NCI-H1436 (cell line): ENCODE data around the gene SLC12A7.
"Not testable (repeated sequence)": the region's sequence is repeated elsewhere in the genome, so short reads cannot be mapped to it uniquely, and the experiment has no call there.

Experiments used
- DNase-seq: peaks from one replicate; lab custom pipeline; 2025; lab: John Stamatoyannopoulos, UW

Gene SLC12A7

DNA sequence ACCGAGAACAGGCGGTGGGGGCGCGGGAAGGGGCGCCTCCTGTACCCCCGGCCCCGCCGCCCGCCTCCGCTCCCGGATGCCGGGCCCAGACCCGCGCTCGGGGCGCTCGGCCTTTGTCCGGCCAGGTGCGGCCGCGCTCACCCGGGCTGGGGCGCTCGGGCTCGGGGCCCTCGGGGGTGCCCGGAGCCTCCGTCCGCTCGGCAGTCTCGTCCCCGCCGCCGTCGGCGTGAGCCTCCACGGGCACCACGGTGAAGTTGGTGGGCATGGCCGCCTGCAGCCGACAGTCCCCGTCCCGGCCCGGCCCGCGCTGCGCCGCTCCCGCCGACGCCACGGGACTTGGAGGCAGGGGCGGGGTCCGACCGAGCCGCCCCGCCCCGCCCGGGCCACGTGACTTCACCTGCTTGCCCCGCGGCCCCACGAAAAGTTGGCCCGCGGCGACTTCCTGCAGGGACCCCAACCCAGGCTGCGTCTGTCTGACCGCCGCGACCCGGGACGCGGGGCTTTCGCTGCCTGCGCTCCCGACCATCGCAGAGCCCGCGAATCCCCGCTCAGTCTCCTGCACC, at the start of gene SLC12A7:
Gene SLC12A7 (minus strand): TSS at position 337 of the 563 bp plus-strand sequence. CDS start 72 bp downstream, at position 265.
- DNase-seq: peak; percentile 36

DNA sequence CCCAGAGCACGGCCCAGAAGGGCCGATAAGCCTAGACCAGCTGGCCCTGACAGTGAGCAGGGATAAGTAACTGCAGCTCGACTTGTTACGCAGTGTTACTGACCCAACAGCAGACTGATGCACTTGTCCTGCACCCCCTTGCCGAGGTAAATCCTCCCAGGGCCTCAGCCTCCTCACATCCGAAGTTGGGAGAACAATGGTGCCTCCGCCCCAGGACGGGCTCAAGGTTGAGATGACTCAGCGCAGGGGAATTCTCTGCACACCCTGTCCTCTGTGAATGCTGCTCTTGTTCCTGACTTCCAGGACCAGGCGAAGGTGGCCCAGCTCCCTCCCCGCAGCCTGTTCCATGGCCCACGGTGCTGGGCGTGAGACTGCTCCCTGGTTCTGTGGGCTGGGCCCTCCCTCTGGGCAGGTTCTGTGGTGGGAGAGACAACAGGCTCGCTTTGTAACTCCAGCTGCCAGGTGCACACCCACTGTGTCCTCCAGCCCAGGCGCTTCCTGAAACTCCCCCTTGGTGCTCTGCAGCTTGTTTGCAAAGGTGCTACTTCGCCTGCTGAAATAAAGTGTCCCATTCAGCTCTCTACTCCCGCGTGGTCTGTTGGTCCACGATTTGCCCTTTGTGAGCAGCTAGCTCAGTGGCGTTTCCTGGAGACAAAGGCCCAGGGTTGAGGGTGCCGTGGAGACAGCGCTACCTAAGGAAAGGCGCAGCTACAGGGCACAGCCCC, 49.4 kb upstream of the SLC12A7 start:
- no peak for DNase-seq

DNA sequence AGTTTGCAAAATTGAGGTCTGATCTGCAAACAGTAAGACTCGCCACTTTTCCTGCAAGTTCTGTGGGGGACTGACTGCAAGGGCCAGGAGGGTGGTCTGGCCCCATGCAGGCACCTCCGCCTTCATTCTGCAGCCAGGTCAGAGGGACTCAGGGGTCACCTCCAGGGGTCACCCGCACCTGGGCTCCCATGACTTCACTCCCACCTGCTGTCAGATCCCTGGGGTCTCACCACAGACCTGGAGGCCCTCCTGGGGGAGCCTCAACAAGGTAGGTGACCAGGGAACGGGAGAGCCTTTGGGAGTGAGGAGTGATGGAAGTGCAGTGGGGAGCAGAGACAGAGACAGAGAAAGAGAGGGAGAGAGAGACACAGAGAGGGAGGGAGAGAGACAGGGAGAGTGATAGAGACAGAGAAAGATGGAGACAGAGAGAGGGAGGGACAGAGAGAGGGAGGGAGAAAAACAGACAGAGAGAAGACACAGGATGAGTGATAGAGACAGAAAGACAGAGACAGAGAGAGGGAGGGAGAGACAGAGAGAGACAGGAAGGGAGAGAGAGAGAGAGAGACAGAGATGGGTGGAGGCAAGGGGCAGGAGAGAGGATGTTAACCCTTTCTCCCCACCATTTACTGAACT, 48.0 kb upstream of the SLC12A7 start:
- DNase-seq: no peak

- no peak for DNase-seq
These were observed 47.4 kb upstream of the SLC12A7 start for GRCh38 chr5:1159341-1159675.

GRCh38 chr5:1158647-1159340, 46.9 kb upstream of the SLC12A7 start:
- no peak for DNase-seq

DNA sequence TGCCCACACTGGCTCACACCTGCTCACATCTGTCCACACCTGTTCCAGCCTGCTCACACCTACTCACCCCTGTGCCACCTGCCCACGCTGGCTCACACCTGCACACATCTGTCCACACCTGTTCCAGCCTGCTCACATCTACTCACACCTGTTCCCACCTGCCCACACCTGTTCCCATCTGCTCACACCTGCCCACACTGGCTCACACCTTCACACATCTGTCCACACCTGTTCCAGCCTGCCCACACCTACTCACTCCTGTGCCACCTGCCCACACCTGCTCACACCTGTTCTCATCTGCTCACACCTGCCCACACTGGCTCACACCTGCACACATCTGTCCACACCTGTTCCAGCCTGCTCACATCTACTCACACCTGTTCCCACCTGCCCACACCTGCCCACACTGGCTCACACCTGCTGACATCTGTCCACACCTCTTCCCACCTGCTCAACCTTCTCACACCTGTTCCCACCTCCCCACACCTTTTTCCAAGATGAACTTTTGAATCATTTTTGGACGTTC, 45.7 kb upstream of the SLC12A7 start:
- DNase-seq: not testable (repeated sequence)

- no peak for DNase-seq
These were observed 45.0 kb upstream of the SLC12A7 start for GRCh38 chr5:1156754-1157460.

- DNase-seq: no peak
These were observed 44.3 kb upstream of the SLC12A7 start for GRCh38 chr5:1156033-1156753.

DNA sequence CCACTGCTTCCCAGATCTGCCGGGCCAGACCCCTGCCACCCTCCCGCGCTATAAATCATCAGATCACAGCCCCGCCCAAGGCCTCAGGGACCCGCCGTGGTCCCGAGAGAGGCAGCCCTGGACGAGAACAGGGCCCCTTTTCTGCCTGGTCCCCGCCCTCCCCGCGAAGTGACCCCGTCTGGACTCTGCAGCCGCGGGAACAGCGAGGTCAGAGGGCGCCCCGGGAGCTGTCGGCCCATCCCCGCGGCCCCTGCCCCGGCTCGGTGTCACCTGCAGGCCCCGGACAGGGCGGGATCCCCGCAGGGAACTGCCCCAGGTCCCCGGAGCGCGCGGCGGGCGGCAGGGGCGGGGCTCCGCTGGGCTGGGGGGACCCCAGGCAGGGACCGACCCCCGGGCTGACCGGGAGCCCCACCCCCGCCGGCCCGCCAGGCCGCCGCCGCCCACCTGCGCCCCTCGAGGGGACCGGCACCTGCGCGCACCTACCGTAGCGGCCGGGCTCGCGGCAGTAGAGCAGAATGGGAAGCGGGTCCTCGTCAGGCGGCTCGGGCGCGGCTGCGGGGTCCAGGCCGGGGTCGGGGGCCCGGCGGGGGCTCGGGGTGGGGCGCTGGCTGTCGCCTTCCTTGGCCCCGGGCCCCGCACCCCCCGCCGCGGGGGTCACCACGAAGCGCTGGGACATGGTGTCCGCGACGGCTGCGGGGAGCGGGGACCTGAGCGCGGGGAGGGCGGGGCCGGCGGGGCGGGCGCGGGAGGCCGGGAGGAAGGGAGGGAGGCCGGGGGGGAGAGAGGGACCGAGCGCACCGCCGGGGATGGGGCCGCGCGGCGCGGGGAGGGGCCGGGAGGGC, 43.5 kb upstream of the SLC12A7 start:
- no peak for DNase-seq

- no peak for DNase-seq
These were observed 41.6 kb upstream of the SLC12A7 start for GRCh38 chr5:1153428-1153827.

GRCh38 chr5:1152771-1153282, 41.0 kb upstream of the SLC12A7 start:
- no peak for DNase-seq

- no peak for DNase-seq
These were observed 40.3 kb upstream of the SLC12A7 start for GRCh38 chr5:1152156-1152555.

DNA sequence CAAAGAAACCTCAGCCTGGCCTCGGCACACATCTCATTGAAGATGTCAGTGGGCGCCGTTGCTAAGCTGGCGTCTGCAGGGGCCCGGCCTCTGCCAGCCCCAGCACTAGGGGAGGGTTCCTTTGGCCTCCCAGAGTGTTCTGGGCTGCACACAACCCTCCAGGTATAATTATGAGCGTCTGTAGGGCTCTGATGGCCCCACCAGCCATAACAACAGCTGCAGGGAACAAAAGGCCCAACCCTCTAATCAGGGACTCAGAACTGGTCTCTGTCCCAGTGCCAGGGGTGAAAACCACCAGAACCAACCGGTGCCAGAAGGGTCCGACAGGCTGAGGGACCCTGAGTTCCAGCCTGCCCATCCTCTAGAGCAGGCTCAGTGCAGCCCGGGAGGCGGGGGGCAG, 39.5 kb upstream of the SLC12A7 start:
- no peak for DNase-seq

GRCh38 chr5:1150866-1151265, 39.0 kb upstream of the SLC12A7 start:
- DNase-seq: no peak

GRCh38 chr5:1144638-1145396, 33.0 kb upstream of the SLC12A7 start:
- no peak for DNase-seq

DNA sequence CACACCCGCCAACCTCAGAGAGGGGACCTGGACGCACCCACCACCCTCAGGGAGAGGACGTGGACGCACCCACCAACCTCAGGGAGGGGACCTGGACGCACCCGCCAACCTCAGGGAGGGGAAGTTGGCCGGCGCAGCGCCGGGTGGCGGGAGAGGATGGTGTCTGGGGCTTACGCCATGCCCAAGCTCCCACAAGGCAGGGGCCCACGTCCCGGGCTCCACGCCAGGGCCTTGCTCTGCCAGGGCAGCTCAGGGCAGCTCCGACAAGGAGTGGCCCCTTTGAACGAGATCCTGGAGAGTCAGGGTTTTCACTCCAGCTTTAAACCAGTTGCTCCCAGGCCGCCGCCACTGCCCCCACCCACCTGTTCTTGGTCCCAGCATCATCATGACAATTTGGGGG, 32.2 kb upstream of the SLC12A7 start:
- DNase-seq: no peak

GRCh38 chr5:1143670-1143951, 31.7 kb upstream of the SLC12A7 start:
- no peak for DNase-seq

- DNase-seq: no peak
These were observed 31.2 kb upstream of the SLC12A7 start for GRCh38 chr5:1142886-1143669.

- no peak for DNase-seq
These were observed 30.0 kb upstream of the SLC12A7 start for GRCh38 chr5:1141834-1142233.
